ENCODE measurements around the gene RARB. TPM values are rescaled to one million over a fixed set of nuclear protein-coding genes. Genes with fewer than 3 reads are reported as not detected.

The RARB gene
- total RNA-seq, result 10 to 100 TPM in 3 of 4 donors, 1 to 10 TPM in 1; 8.3 to 18.5 (median 11.9) TPM
- polyA plus RNA-seq, result 1 to 10 TPM; 1.2 to 2.4 (median 2.1) TPM

- Histone ChIP-seq H3K27me3 (no peaks in the 10 kb centered on the region), H3K4me1 (peaks cover 0 to 54% (median 42%) of the 10 kb centered on the region in 4 donors), H3K9me3 (no peaks in the 10 kb centered on the region), H3K36me3 (no peaks in the 10 kb centered on the region), H3K27ac (peak within 1 kb of the TSS; percentile 87 to 95 (median 91)), H3K4me3 (peak within 1 kb of the TSS; percentile 62 to 73 (median 70))
- TF ChIP-seq CTCF (IDR thresholded peaks at IDR 0.05) (no peak), POLR2AphosphoS5 (IDR thresholded peaks at IDR 0.05) (peak; percentile 97 to 99 (median 98)), POLR2A (IDR thresholded peaks at IDR 0.05) (peak; percentile 94 to 95), EP300 (IDR thresholded peaks at IDR 0.05) (peak in 3 of 4 donors; percentile 17 to 81 (median 25))
- intact Hi-C loops (cut with DNase I), result loop anchor here (5.0 to 10.0 kb wide), 7 partner anchors 39 to 586 kb away; partner anchors contain the start of gene TOP2B
- peak; percentile 92 for DNase-seq
- WGBS, 2 donors, result 14 to 39% methylated on average over 27 of the region's 27 CpGs
These were observed at the start of gene RARB for GRCh38 chr3:25427942-25428788. RARB (plus strand) TSS chr3:25428263; CDS start chr3:25428732, 469 bp downstream.

- 10 to 61% methylated on average over 2 of the region's 2 CpGs for WGBS, 2 donors
- H3K9me3 ChIP-seq, result no peaks in the 10 kb centered on the region
- H3K36me3 ChIP-seq, result no peaks in the 10 kb centered on the region
- TF ChIP-seq POLR2AphosphoS5 (IDR thresholded peaks at IDR 0.05) (no peak), EP300 (IDR thresholded peaks at IDR 0.05) (no peak), CTCF (IDR thresholded peaks at IDR 0.05) (no peak), POLR2A (IDR thresholded peaks at IDR 0.05) (no peak)
- H3K4me3 ChIP-seq, result no peak overlapping the region
- intact Hi-C loops (cut with DNase I), result no loop called here
- H3K27ac ChIP-seq, result no peak overlapping the region
- DNase-seq, result no peak
- no peaks in the 10 kb centered on the region for H3K27me3 ChIP-seq
- no peaks in the 10 kb centered on the region for H3K4me1 ChIP-seq
These were observed 49.2 kb upstream of the RARB start for GRCh38 chr3:25378786-25379311.

- WGBS, 2 donors, result 66 to 79% methylated on average over 9 of the region's 9 CpGs
- Histone ChIP-seq H3K27me3 (no peaks in the 10 kb centered on the region), H3K27ac (no peak overlapping the region), H3K4me1 (no peaks in the 10 kb centered on the region), H3K4me3 (no peak overlapping the region), H3K9me3 (no peaks in the 10 kb centered on the region), H3K36me3 (no peaks in the 10 kb centered on the region)
- DNase-seq, result no peak
- intact Hi-C loops (cut with DNase I), result no loop called here
- TF ChIP-seq CTCF (IDR thresholded peaks at IDR 0.05), result no peak
- no peak for TF ChIP-seq POLR2AphosphoS5 (IDR thresholded peaks at IDR 0.05)
- no peak for TF ChIP-seq POLR2A (IDR thresholded peaks at IDR 0.05)
- no peak for TF ChIP-seq EP300 (IDR thresholded peaks at IDR 0.05)
These were observed 47.8 kb upstream of the RARB start for GRCh38 chr3:25380222-25380739.

- Histone ChIP-seq H3K27me3 (no peaks in the 10 kb centered on the region), H3K4me1 (no peaks in the 10 kb centered on the region), H3K9me3 (no peaks in the 10 kb centered on the region), H3K36me3 (no peaks in the 10 kb centered on the region), H3K27ac (no peak overlapping the region), H3K4me3 (no peak overlapping the region)
- WGBS, 2 donors, result 73 to 77% methylated on average over 3 of the region's 3 CpGs
- DNase-seq, result no peak
- intact Hi-C loops (cut with DNase I), result no loop called here
- TF ChIP-seq POLR2AphosphoS5 (IDR thresholded peaks at IDR 0.05) (no peak), CTCF (IDR thresholded peaks at IDR 0.05) (no peak), EP300 (IDR thresholded peaks at IDR 0.05) (no peak), POLR2A (IDR thresholded peaks at IDR 0.05) (no peak)
These were observed 47.0 kb upstream of the RARB start for GRCh38 chr3:25381083-25381482.
